Ascending aorta (tissue), 2 donors: ENCODE measurements around the gene RABGAP1L. TPM values are rescaled to one million over a fixed set of nuclear protein-coding genes. Genes with fewer than 3 reads are reported as not detected.
"Not testable (repeated sequence)": the region's sequence is repeated elsewhere in the genome, so short reads cannot be mapped to it uniquely, and the experiment has no call there.

Source experiments
- DNase-seq, 2 donors: peaks; one replicate each; pipeline ENCODE4 v3.0.0-alpha.2; 2019; ENCODE audit warnings: low spot score in 2 of 2
- H3K27ac ChIP-seq, 2 donors: fragments of 200-600 bp; sonication (generic); one replicate each; pipeline ENCODE4 v1.5.1; 2016 to 2017; ENCODE audit warnings: mild to moderate bottlenecking in 1 of 2
- H3K27me3 ChIP-seq: fragments of 200-600 bp; sonication (generic); one replicate; pipeline ENCODE4 v1.5.1; 2017
- H3K36me3 ChIP-seq, 2 donors: fragments of 200-600 bp; sonication (generic); one replicate each; pipeline ENCODE4 v1.5.1; 2016
- H3K4me1 ChIP-seq, 2 donors: fragments of 200-600 bp; sonication (generic); one replicate each; pipeline ENCODE4 v1.5.1; 2016 to 2017; ENCODE audit warnings: mild to moderate bottlenecking in 1 of 2
- H3K4me3 ChIP-seq, 2 donors: fragments of 200-600 bp; sonication (generic); one replicate each; pipeline ENCODE4 v1.5.1; 2016 to 2017; ENCODE audit warnings: mild to moderate bottlenecking in 1 of 2
- H3K9me3 ChIP-seq, 2 donors: fragments of 200-600 bp; sonication (generic); one replicate each; pipeline ENCODE4 v1.5.1; 2016
- intact Hi-C: fragments of 100-400 bp; cut with DNase I; formaldehyde crosslinking; loops from one replicate; pipeline ENCODE4 v1.15.1; 2023
- total RNA-seq: library from RNA; depleted of rRNA; stranded (reverse); fragments of >200 nt; gene quantifications from one replicate; pipeline ENCODE4 v1.1.0, GENCODE V29; 2016
- TF ChIP-seq, protein P1 (sequence below), 3 experiments: fragments of 200-600 bp in 2 of 3; fragments of 450-650 bp in 1 of 3; sonication (generic) in 2 of 3; IDR thresholded peaks; one replicate each; pipeline ENCODE4 v1.5.1; 2016 to 2019; ENCODE audit warnings: antibody characterized with exemption in 3 of 3, mild to moderate bottlenecking in 1 of 3, moderate library complexity in 1 of 3

Gene RABGAP1L
- total RNA-seq, 1 donor from 2014 or later = 48.4 TPM

- H3K4me1 ChIP-seq = no peaks in the 10 kb centered on the region
- no peak overlapping the region for H3K27ac ChIP-seq
- no peaks in the 10 kb centered on the region for H3K27me3 ChIP-seq
- no peaks in the 10 kb centered on the region for H3K9me3 ChIP-seq
- intact Hi-C loops = no loop called here
- H3K4me3 ChIP-seq = no peak overlapping the region
- TF ChIP-seq, protein P1, sequence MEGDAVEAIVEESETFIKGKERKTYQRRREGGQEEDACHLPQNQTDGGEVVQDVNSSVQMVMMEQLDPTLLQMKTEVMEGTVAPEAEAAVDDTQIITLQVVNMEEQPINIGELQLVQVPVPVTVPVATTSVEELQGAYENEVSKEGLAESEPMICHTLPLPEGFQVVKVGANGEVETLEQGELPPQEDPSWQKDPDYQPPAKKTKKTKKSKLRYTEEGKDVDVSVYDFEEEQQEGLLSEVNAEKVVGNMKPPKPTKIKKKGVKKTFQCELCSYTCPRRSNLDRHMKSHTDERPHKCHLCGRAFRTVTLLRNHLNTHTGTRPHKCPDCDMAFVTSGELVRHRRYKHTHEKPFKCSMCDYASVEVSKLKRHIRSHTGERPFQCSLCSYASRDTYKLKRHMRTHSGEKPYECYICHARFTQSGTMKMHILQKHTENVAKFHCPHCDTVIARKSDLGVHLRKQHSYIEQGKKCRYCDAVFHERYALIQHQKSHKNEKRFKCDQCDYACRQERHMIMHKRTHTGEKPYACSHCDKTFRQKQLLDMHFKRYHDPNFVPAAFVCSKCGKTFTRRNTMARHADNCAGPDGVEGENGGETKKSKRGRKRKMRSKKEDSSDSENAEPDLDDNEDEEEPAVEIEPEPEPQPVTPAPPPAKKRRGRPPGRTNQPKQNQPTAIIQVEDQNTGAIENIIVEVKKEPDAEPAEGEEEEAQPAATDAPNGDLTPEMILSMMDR (IDR thresholded peaks at IDR 0.05) = no peak
- no peaks in the 10 kb centered on the region for H3K36me3 ChIP-seq
- DNase-seq = no peak
These were observed 724.7 kb downstream of the RABGAP1L start for GRCh38 chr1:174884038-174884437.

- TF ChIP-seq, protein P1 (IDR thresholded peaks at IDR 0.05) = no peak
- H3K9me3 ChIP-seq = no peaks in the 10 kb centered on the region
- DNase-seq = no peak
- H3K36me3 ChIP-seq = no peaks in the 10 kb centered on the region
- H3K4me3 ChIP-seq = no peak overlapping the region
- no peaks in the 10 kb centered on the region for H3K27me3 ChIP-seq
- intact Hi-C loops = no loop called here
- H3K27ac ChIP-seq = no peak overlapping the region
- no peaks in the 10 kb centered on the region for H3K4me1 ChIP-seq
These were observed 725.2 kb downstream of the RABGAP1L start for GRCh38 chr1:174884566-174884965.

GRCh38 chr1:174890024-174890423 is 730.7 kb downstream of the RABGAP1L start:
- Histone ChIP-seq H3K9me3 (no peaks in the 10 kb centered on the region), H3K27ac (no peak overlapping the region), H3K4me3 (no peak overlapping the region), H3K4me1 (no peaks in the 10 kb centered on the region), H3K36me3 (no peaks in the 10 kb centered on the region), H3K27me3 (no peaks in the 10 kb centered on the region)
- DNase-seq = no peak
- TF ChIP-seq, protein P1 (IDR thresholded peaks at IDR 0.05) = no peak
- intact Hi-C loops = no loop called here

- Histone ChIP-seq H3K4me3 (no peak overlapping the region), H3K27me3 (no peaks in the 10 kb centered on the region), H3K27ac (no peak overlapping the region), H3K4me1 (no peaks in the 10 kb centered on the region), H3K9me3 (no peaks in the 10 kb centered on the region), H3K36me3 (no peaks in the 10 kb centered on the region)
- DNase-seq = no peak
- intact Hi-C loops = no loop called here
- TF ChIP-seq, protein P1 (IDR thresholded peaks at IDR 0.05) = no peak
These were observed 732.7 kb downstream of the RABGAP1L start for GRCh38 chr1:174892016-174892415.

GRCh38 chr1:174894117-174894762 is 734.9 kb downstream of the RABGAP1L start:
- no peaks in the 10 kb centered on the region for H3K36me3 ChIP-seq
- H3K27ac ChIP-seq = no peak overlapping the region
- H3K4me1 ChIP-seq = no peaks in the 10 kb centered on the region
- TF ChIP-seq, protein P1 (IDR thresholded peaks at IDR 0.05) = no peak
- no peak overlapping the region for H3K4me3 ChIP-seq
- H3K27me3 ChIP-seq = no peaks in the 10 kb centered on the region
- DNase-seq = no peak
- H3K9me3 ChIP-seq = no peaks in the 10 kb centered on the region
- intact Hi-C loops = no loop called here

DNA sequence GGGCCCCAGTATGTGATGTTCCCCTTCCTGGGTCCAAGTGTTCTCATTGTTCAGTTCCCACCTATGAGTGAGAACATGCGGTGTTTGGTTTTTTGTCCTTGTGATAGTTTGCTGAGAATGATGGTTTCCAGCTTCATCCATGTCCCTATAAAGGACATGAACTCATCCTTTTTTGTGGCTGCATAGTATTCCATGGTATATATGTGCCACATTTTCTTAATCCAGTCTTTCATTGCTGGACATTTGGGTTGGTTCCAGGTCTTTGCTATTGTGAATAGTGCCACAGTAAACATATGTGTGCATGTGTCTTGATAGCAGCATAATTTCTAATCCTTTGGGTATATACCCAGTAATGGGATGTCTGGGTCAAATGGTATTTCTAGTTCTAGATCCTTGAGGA is 736.3 kb downstream of the RABGAP1L start:
- H3K4me3 ChIP-seq, DNase-seq, H3K27me3 ChIP-seq, H3K27ac ChIP-seq, intact Hi-C loops, H3K4me1 ChIP-seq, H3K36me3 ChIP-seq, H3K9me3 ChIP-seq: not testable (repeated sequence)
